DND-41 (cell line): Measurements from ENCODE around the gene NT5C1A.

Experiments used
- ATAC-seq: fragments of 200-7000 bp; cut with Tn5 transposase; 3 replicates; pipeline ENCODE4 v1.9.1; 2021; ENCODE audit warnings: low read depth; ENCODE audit not compliant: insufficient read depth
- DNase-seq: peaks from one replicate; pipeline ENCODE4 v3.0.0-alpha.2; 2020
- H2AFZ ChIP-seq: 2 replicates; pipeline ENCODE4 v1.6.0; 2012; ENCODE audit warnings: low read depth, low read length
- H3K27ac ChIP-seq: 2 replicates; pipeline ENCODE4 v1.5.1; 2012; ENCODE audit warnings: low read length, inconsistent platforms
- H3K27me3 ChIP-seq: fragments of 200-600 bp; sonication (generic); 2 replicates; pipeline ENCODE4 v1.6.0; 2012; ENCODE audit warnings: low read length, mild to moderate bottlenecking, inconsistent platforms; ENCODE audit not compliant: insufficient read depth, poor library complexity
- H3K36me3 ChIP-seq: 2 replicates; pipeline ENCODE4 v1.5.1; 2012; ENCODE audit warnings: low read length, inconsistent platforms; ENCODE audit not compliant: insufficient read depth
- H3K4me1 ChIP-seq: 2 replicates; pipeline ENCODE4 v1.5.1; 2012; ENCODE audit warnings: mild to moderate bottlenecking, low read length; ENCODE audit not compliant: insufficient read depth
- H3K4me2 ChIP-seq: 2 replicates; pipeline ENCODE4 v1.6.0; 2012; ENCODE audit warnings: mild to moderate bottlenecking, moderate library complexity, low read length, inconsistent platforms; ENCODE audit not compliant: insufficient read depth
- H3K4me3 ChIP-seq, 2 experiments: fragments of 200-600 bp in 1 of 2; shearing (Covaris generic) in 1 of 2; 2 replicates each; pipeline ENCODE4 v1.5.1; 2012 to 2016; ENCODE audit warnings: inconsistent platforms in 2 of 2, low read length in 2 of 2, mild to moderate bottlenecking in 2 of 2, low read depth in 1 of 2, moderate library complexity in 1 of 2
- H3K79me2 ChIP-seq: 2 replicates; pipeline ENCODE4 v1.6.0; 2012; ENCODE audit warnings: low read length, inconsistent platforms; ENCODE audit not compliant: insufficient read depth
- H3K9ac ChIP-seq: 2 replicates; pipeline ENCODE4 v1.6.0; 2012; ENCODE audit warnings: low read depth, mild to moderate bottlenecking, inconsistent platforms, low read length, moderate library complexity
- H3K9me3 ChIP-seq: 2 replicates; pipeline ENCODE4 v1.5.1; 2012; ENCODE audit warnings: low read length, moderate library complexity, mild to moderate bottlenecking, inconsistent platforms; ENCODE audit not compliant: insufficient read depth, severe bottlenecking
- H4K20me1 ChIP-seq: 2 replicates; pipeline ENCODE4 v1.6.0; 2012; ENCODE audit warnings: low read length; ENCODE audit not compliant: insufficient read depth
- EZH2 ChIP-seq: IDR thresholded peaks from 3 replicates; pipeline ENCODE4 v1.6.1; 2012; ENCODE audit warnings: borderline replicate concordance, low read depth, mild to moderate bottlenecking, moderate library complexity, low read length, inconsistent platforms; ENCODE audit not compliant: severe bottlenecking
- TF ChIP-seq, protein P1 (sequence below): IDR thresholded peaks from 2 replicates; pipeline ENCODE4 v1.5.1; 2012; ENCODE audit warnings: borderline replicate concordance, low read length, moderate library complexity, mild to moderate bottlenecking; ENCODE audit not compliant: poor library complexity, severe bottlenecking; ENCODE audit errors: extremely low read depth

The NT5C1A gene

DNA sequence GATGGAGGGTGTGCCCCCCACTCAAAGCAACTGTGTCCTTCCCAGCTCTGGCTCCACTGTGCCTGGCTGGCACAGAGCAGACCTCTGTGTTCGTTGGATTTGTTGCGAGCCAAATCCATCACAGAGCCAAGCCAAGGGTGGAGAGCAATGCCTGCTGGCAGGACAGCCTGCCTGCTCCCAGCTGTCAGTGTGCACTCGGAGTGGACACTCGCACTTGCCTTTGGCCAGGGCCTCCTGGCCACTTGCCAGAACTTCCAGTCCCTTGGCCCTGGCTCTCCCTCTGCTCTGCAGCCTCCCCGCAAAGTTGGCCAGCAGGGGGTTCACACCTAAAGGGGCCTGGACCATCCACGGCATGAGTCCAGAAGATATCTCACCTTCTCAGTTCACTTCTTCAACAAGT lies 48.9 kb downstream of the NT5C1A start:
- Histone ChIP-seq H3K9me3 (no peaks in the 10 kb centered on the region), H4K20me1 (no peaks in the 10 kb centered on the region; the same call in 1 of the 2 replicates), H3K36me3 (no peaks in the 10 kb centered on the region), H3K27me3 (peaks cover 13% of the 10 kb centered on the region), H2AFZ (no peak overlapping the region), H3K79me2 (no peaks in the 10 kb centered on the region), H3K9ac (no peak overlapping the region), H3K4me2 (no peak overlapping the region), H3K4me1 (no peaks in the 10 kb centered on the region), H3K4me3 (no peak overlapping the region), H3K27ac (no peak overlapping the region)
- no peak for TF ChIP-seq EZH2
- TF ChIP-seq, protein P1, sequence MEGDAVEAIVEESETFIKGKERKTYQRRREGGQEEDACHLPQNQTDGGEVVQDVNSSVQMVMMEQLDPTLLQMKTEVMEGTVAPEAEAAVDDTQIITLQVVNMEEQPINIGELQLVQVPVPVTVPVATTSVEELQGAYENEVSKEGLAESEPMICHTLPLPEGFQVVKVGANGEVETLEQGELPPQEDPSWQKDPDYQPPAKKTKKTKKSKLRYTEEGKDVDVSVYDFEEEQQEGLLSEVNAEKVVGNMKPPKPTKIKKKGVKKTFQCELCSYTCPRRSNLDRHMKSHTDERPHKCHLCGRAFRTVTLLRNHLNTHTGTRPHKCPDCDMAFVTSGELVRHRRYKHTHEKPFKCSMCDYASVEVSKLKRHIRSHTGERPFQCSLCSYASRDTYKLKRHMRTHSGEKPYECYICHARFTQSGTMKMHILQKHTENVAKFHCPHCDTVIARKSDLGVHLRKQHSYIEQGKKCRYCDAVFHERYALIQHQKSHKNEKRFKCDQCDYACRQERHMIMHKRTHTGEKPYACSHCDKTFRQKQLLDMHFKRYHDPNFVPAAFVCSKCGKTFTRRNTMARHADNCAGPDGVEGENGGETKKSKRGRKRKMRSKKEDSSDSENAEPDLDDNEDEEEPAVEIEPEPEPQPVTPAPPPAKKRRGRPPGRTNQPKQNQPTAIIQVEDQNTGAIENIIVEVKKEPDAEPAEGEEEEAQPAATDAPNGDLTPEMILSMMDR: no peak
- no peak for ATAC-seq
- no peak for DNase-seq

DNA sequence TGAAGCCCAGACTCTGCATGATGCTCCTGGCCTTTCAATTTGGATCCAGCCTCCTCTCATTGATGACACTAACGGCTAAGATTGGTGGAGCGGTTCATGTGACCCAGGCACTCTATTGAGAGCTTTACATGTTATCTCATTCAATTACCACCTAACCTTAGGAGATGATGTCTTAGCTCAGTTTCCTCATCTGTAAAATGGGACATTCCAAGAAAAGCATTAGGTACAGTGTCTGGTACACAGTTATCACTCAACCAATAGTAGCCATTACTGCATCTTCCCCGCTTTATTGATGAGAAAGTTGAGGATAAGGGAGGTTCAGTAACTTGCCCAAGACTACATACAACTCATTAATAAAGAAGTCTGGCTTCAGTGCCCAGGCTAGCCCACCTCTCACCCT lies 49.5 kb downstream of the NT5C1A start:
- no peak overlapping the region for H3K9ac ChIP-seq
- ATAC-seq (no peak), DNase-seq (no peak)
- H3K36me3 ChIP-seq: no peaks in the 10 kb centered on the region
- no peak overlapping the region for H3K4me2 ChIP-seq
- no peak overlapping the region for H3K4me3 ChIP-seq
- H3K27ac ChIP-seq: no peak overlapping the region
- H3K4me1 ChIP-seq: no peaks in the 10 kb centered on the region
- no peak overlapping the region for H2AFZ ChIP-seq
- H3K9me3 ChIP-seq: no peaks in the 10 kb centered on the region
- no peaks in the 10 kb centered on the region for H3K79me2 ChIP-seq
- TF ChIP-seq EZH2: no peak
- TF ChIP-seq, protein P1: no peak
- no peaks in the 10 kb centered on the region; the same call in 1 of the 2 replicates for H4K20me1 ChIP-seq
- peaks cover 13% of the 10 kb centered on the region for H3K27me3 ChIP-seq

DNA sequence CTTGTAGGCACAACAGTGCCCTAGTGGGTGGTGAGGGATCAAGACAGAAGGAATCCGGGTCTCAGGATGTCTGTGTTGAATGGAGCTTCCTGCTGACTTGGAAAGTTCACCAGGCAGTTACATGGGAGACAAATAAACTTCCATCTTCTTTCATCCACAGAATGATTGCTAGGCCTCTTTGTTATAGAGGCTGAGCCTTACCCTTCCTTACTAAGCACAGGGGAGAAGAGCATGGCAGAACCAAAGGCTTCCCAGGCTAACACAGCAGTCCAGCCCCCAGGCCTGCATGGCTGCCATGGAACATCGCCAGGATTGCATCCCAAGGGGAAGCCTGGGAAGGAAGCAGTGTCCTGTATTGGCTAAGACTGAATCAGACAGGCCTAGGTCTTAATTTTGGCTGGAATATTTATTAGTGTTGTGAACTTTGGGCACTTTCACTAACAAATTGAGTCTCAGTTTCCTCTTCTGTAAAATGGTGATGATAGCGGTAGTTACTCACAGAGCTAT lies 51.2 kb downstream of the NT5C1A start:
- H3K4me2 ChIP-seq: no peak overlapping the region
- no peaks in the 10 kb centered on the region for H3K4me1 ChIP-seq
- no peak for TF ChIP-seq EZH2
- TF ChIP-seq, protein P1: no peak
- no peak for ATAC-seq
- H3K27me3 ChIP-seq: peaks cover 13% of the 10 kb centered on the region
- H3K9me3 ChIP-seq: no peaks in the 10 kb centered on the region
- H3K36me3 ChIP-seq: no peaks in the 10 kb centered on the region
- DNase-seq: no peak
- no peak overlapping the region for H2AFZ ChIP-seq
- no peaks in the 10 kb centered on the region for H3K79me2 ChIP-seq
- no peak overlapping the region for H3K4me3 ChIP-seq
- H3K27ac ChIP-seq: no peak overlapping the region
- no peaks in the 10 kb centered on the region; the same call in 1 of the 2 replicates for H4K20me1 ChIP-seq
- no peak overlapping the region for H3K9ac ChIP-seq

DNA sequence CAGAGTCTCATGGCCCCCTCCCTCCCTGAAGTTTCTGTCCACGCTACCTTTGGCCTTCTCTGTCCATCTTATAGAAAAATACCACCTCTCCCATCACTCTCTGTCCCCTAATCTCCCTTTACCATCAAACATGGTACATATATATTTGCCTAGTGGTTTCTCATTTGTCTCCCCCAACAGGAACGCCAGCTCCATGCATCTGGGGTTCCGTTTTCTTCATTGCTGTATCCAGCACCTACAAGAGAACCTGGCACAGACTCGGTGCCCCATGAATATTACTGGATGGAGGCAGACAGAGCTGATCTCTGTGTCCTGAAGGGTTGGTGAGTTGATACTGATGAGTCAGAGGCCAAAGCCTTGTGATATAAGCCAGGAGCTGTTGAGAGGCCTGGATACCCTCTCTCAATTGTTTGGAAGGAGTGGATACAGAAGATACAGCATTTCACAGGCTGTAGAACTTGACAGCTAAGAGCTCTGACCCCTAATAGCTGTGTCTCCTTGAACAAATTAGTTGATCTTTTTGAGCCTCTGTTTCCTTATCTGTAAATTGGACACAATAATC lies 54.3 kb downstream of the NT5C1A start:
- Histone ChIP-seq H3K27me3 (peaks cover 3% of the 10 kb centered on the region), H3K36me3 (no peaks in the 10 kb centered on the region), H3K4me2 (no peak overlapping the region), H3K27ac (no peak overlapping the region), H3K4me1 (no peaks in the 10 kb centered on the region), H3K4me3 (no peak overlapping the region), H3K9ac (no peak overlapping the region), H3K9me3 (no peaks in the 10 kb centered on the region), H4K20me1 (no peaks in the 10 kb centered on the region), H3K79me2 (no peaks in the 10 kb centered on the region), H2AFZ (no peak overlapping the region)
- DNase-seq: no peak
- TF ChIP-seq, protein P1: no peak
- no peak for TF ChIP-seq EZH2
- no peak for ATAC-seq
